GM12878 (cell line): ENCODE measurements around the gene NEK8. TPM values are rescaled to one million over a fixed set of nuclear protein-coding genes. Genes with fewer than 3 reads are reported as not detected.

Experiments used
- ATAC-seq: fragments of 200-7000 bp; cut with Tn5 transposase; 3 replicates; pipeline ENCODE4 v1.9.1; 2020; ENCODE audit warnings: mild to moderate bottlenecking, moderate library complexity
- BruUV-seq: library from RNA; stranded (reverse); fragments of 400-500 nt; replicated peaks from 2 replicates; lab custom pipeline; 2021; lab: Mats Ljungman, UMichigan
- CTCF ChIA-PET: fragments of 300-600 bp; sonication (Branson Sonifier 250); formaldehyde crosslinking; extraction: SDS; loops from one replicate; lab custom pipeline; 2021; ENCODE audit warnings: inconsistent platforms; lab: Yijun Ruan, JAX
- POLR2A ChIA-PET: fragments of 350-600 bp; formaldehyde crosslinking; extraction: SDS; loops from one replicate; lab custom pipeline; 2021; ENCODE audit warnings: inconsistent platforms; lab: Charles Lee
- RAD21 ChIA-PET: fragments of 300-600 bp; sonication (Branson Sonifier 250); formaldehyde crosslinking; loops from one replicate; lab custom pipeline; 2023; ENCODE audit warnings: antibody characterized with exemption; ENCODE audit not compliant: unreplicated experiment; lab: Charles Lee
- SMC1A ChIA-PET: fragments of 300-600 bp; sonication (Branson Sonifier 250); formaldehyde crosslinking; loops from one replicate; lab custom pipeline; 2023; ENCODE audit not compliant: unreplicated experiment, uncharacterized antibody; lab: Charles Lee
- DNase-seq: peaks from one replicate; pipeline ENCODE4 v3.0.0-alpha.2; 2011; ENCODE audit warnings: low read depth, low spot score
- FAIRE-seq: peaks from 3 replicates; lab custom pipeline; 2011; peaks lifted over from hg19 to GRCh38; lab: Jason Lieb, UNC
- H2AFZ ChIP-seq: 2 replicates; pipeline ENCODE4 v1.6.0; 2011; ENCODE audit warnings: low read depth, low read length, control low read depth; ENCODE audit not compliant: control insufficient read depth
- H3K27ac ChIP-seq: 2 replicates; pipeline ENCODE4 v1.5.1; 2011; ENCODE audit warnings: control low read depth; ENCODE audit not compliant: control insufficient read depth, insufficient read depth
- H3K27me3 ChIP-seq, 2 experiments: replicated peaks in 1 of 2; 2 replicates each; pipeline versions ENCODE4 v1.6.0 to v1.6.1; 2011; ENCODE audit warnings: low read length in 1 of 2; ENCODE audit not compliant: control insufficient read depth in 2 of 2, insufficient read depth in 2 of 2
- H3K36me3 ChIP-seq, 2 experiments: 2 replicates each; pipeline ENCODE4 v1.5.1; 2011; ENCODE audit warnings: low read length in 1 of 2; ENCODE audit not compliant: control insufficient read depth in 2 of 2, insufficient read depth in 2 of 2
- H3K4me1 ChIP-seq: 2 replicates; pipeline ENCODE4 v1.6.1; 2011; ENCODE audit warnings: mild to moderate bottlenecking, low read length, moderate library complexity, mixed read lengths; ENCODE audit not compliant: control insufficient read depth, insufficient read depth
- H3K4me2 ChIP-seq: 2 replicates; pipeline ENCODE4 v1.6.0; 2011; ENCODE audit warnings: control low read depth; ENCODE audit not compliant: control insufficient read depth, insufficient read depth
- H3K4me3 ChIP-seq: fragments of 200-600 bp; sonication (generic); 2 replicates; pipeline ENCODE4 v1.5.1; 2016
- H3K79me2 ChIP-seq: 2 replicates; pipeline ENCODE4 v1.6.0; 2011; ENCODE audit warnings: low read length; ENCODE audit not compliant: control insufficient read depth, insufficient read depth
- H3K9ac ChIP-seq: 2 replicates; pipeline ENCODE4 v1.8.0; 2011; ENCODE audit warnings: low read length, control low read depth, mixed read lengths; ENCODE audit not compliant: control insufficient read depth, insufficient read depth
- H3K9me3 ChIP-seq: replicated peaks from 3 replicates; pipeline ENCODE4 v1.5.1; 2011; ENCODE audit warnings: mild to moderate bottlenecking, low read length; ENCODE audit not compliant: control insufficient read depth, insufficient read depth
- H4K20me1 ChIP-seq: 2 replicates; pipeline ENCODE4 v1.6.0; 2011; ENCODE audit not compliant: control insufficient read depth, insufficient read depth
- BCL3 ChIP-seq: IDR thresholded peaks from 2 replicates; pipeline ENCODE4 v1.6.1; 2011; ENCODE audit warnings: borderline replicate concordance, low read depth, mild to moderate bottlenecking, moderate library complexity, low read length; ENCODE audit not compliant: insufficient read depth, poor library complexity, severe bottlenecking
- DPF2 ChIP-seq: fragments of 450-650 bp; IDR thresholded peaks from 2 replicates; pipeline ENCODE4 v1.6.1; 2017; ENCODE audit warnings: mild to moderate bottlenecking
- MAX ChIP-seq: IDR thresholded peaks from 2 replicates; pipeline ENCODE4 v1.6.1; 2012; ENCODE audit warnings: low read depth, low read length, improper control_type of control experiment
- MLLT1 ChIP-seq: fragments of 450-650 bp; IDR thresholded peaks from 2 replicates; pipeline ENCODE4 v1.6.1; 2016; ENCODE audit warnings: mild to moderate bottlenecking
- MXI1 ChIP-seq: fragments of 150-350 bp; IDR thresholded peaks from 2 replicates; pipeline ENCODE4 v1.6.1; 2011; ENCODE audit warnings: low read depth, mild to moderate bottlenecking, inconsistent platforms, low read length, improper control_type of control experiment
- NR2F1 ChIP-seq: fragments of 450-650 bp; conservative IDR thresholded peaks from 2 replicates; pipeline ENCODE4 v1.6.1; 2017; ENCODE audit warnings: mild to moderate bottlenecking
- PKNOX1 ChIP-seq: fragments of 450-650 bp; IDR thresholded peaks from 2 replicates; pipeline ENCODE4 v1.6.1; 2016; ENCODE audit warnings: mild to moderate bottlenecking
- RELA ChIP-seq: fragments of 450-650 bp; IDR thresholded peaks from 2 replicates; pipeline ENCODE4 v1.8.0; 2014; ENCODE audit warnings: borderline replicate concordance; ENCODE audit not compliant: partially characterized antibody
- SIX5 ChIP-seq: IDR thresholded peaks from 2 replicates; pipeline ENCODE4 v1.6.1; 2011; ENCODE audit warnings: mild to moderate bottlenecking, low read depth, low read length, moderate library complexity; ENCODE audit not compliant: severe bottlenecking
- TARDBP ChIP-seq: IDR thresholded peaks from 2 replicates; pipeline ENCODE4 v1.6.1; 2016; ENCODE audit warnings: borderline replicate concordance
- ZNF217 ChIP-seq: fragments of 450-650 bp; IDR thresholded peaks from 2 replicates; pipeline ENCODE4 v1.6.1; 2017; ENCODE audit warnings: antibody characterized with exemption, mild to moderate bottlenecking
- ZNF24 ChIP-seq: fragments of 450-650 bp; IDR thresholded peaks from 2 replicates; pipeline ENCODE4 v1.6.1; 2017; ENCODE audit warnings: antibody characterized with exemption, mild to moderate bottlenecking
- WGBS: methylation state at CpG from one replicate; pipeline ENCODE4 v1.1.6; 2016; ENCODE audit warnings: low lambda C conversion rate; ENCODE audit not compliant: insufficient replicate concordance, insufficient coverage; ENCODE audit errors: missing lambda C conversion rate; 5-methylcytosine and 5-hydroxymethylcytosine counted together
- in situ Hi-C: fragments of 300-500 bp; cut with MboI; formaldehyde crosslinking; loops from 9 replicates; pipeline ENCODE4 v1.14.3; 2018; ENCODE audit warnings: mixed read lengths
- intact Hi-C: fragments of 100-400 bp; cut with micrococcal nuclease; formaldehyde crosslinking; loops from one replicate; pipeline ENCODE4 v1.14.2; 2022; ENCODE audit not compliant: unreplicated experiment
- polyA plus RNA-seq, 11 experiments: library from polyadenylated mRNA; depleted of rRNA in 4 of 11; unstranded in 6 of 11; stranded (reverse) in 5 of 11; fragments of >200 nt; fragmentation: Nextera tagmentation in 4 of 11; fragmentation: Illumina TruSeq in 1 of 11; extraction: Ambion mirVana in 4 of 11; extraction: Trizol in 1 of 11; gene quantifications; 1 replicate in 1 of 11; 2 replicates in 10 of 11; pipeline versions ENCODE4 v1.2.1 to v1.2.3, GENCODE V29; 2011 to 2016; ENCODE audit warnings: inconsistent platforms in 2 of 11, missing spikeins in 2 of 11, low read depth in 1 of 11
- total RNA-seq, 4 experiments: library from RNA; depleted of rRNA in 3 of 4; stranded (reverse); fragments of >200 nt in 3 of 4; fragmentation: Illumina TruSeq in 1 of 4; extraction: Trizol in 1 of 4; gene quantifications; 2 replicates each; pipeline versions ENCODE4 v1.2.1 to v1.2.3, GENCODE V29; 2013 to 2021
- TF ChIP-seq, protein P1 (sequence below): IDR thresholded peaks from 2 replicates; pipeline ENCODE4 v1.6.1; 2012; ENCODE audit warnings: low read depth, low read length, improper control_type of control experiment
- TF ChIP-seq, protein P2 (sequence below): IDR thresholded peaks from 2 replicates; pipeline ENCODE4 v1.6.1; 2011; ENCODE audit warnings: borderline replicate concordance, low read depth, mild to moderate bottlenecking, moderate library complexity, mixed read lengths, low read length; ENCODE audit not compliant: insufficient read depth; ENCODE audit errors: extremely low read length

NEK8 gene
- total and polyA plus RNA-seq, 10 of the 15 experiments (the other 5 are each of a cell fraction or from before 2014, with no cell fraction given), result 2.3 to 14.3 (median 9.4) TPM

GRCh38 chr17:28702752-28703150 lies 25.8 kb upstream of the NEK8 start:
- Histone ChIP-seq H3K27me3 (no peaks in the 10 kb centered on the region), H3K4me2 (no peak overlapping the region), H3K4me3 (no peak overlapping the region), H3K9me3 (no peaks in the 10 kb centered on the region)
- ATAC-seq (no peak), DNase-seq (no peak)
- SMC1A ChIA-PET, result no interaction called here
- intact Hi-C loops, result no loop called here
- no TSS peak for BruUV-seq
- WGBS, result 78% methylated on average over 3 of the region's 3 CpGs
- POLR2A ChIA-PET, result interaction anchor here (0.6 to 1.1 kb wide), 2 partner anchors 8 to 109 kb away, joined by 3 to 10 read pairs; no protein-coding TSS in a partner anchor
- no peak for TF ChIP-seq ZNF217
- TF ChIP-seq MLLT1, result no peak
- TF ChIP-seq BCL3, result no peak
- no peak for TF ChIP-seq PKNOX1
- TF ChIP-seq, protein P1, sequence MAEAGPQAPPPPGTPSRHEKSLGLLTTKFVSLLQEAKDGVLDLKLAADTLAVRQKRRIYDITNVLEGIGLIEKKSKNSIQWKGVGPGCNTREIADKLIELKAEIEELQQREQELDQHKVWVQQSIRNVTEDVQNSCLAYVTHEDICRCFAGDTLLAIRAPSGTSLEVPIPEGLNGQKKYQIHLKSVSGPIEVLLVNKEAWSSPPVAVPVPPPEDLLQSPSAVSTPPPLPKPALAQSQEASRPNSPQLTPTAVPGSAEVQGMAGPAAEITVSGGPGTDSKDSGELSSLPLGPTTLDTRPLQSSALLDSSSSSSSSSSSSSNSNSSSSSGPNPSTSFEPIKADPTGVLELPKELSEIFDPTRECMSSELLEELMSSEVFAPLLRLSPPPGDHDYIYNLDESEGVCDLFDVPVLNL, result no peak
- TF ChIP-seq DPF2, result no peak
- no peak for TF ChIP-seq RELA
- TF ChIP-seq NR2F1, result no peak
- no peak for TF ChIP-seq SIX5
- TF ChIP-seq MXI1, result no peak
- TF ChIP-seq ZNF24, result no peak
- TF ChIP-seq, protein P2, sequence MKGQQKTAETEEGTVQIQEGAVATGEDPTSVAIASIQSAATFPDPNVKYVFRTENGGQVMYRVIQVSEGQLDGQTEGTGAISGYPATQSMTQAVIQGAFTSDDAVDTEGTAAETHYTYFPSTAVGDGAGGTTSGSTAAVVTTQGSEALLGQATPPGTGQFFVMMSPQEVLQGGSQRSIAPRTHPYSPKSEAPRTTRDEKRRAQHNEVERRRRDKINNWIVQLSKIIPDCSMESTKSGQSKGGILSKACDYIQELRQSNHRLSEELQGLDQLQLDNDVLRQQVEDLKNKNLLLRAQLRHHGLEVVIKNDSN, result no peak
- TF ChIP-seq TARDBP, result no peak
- no peak for TF ChIP-seq MAX
- TF ChIP-seq, all 136 proteins: peak for 0
- no peaks in the 10 kb centered on the region for H3K4me1 ChIP-seq
- no peaks in the 10 kb centered on the region for H4K20me1 ChIP-seq
- no peaks in the 10 kb centered on the region for H3K79me2 ChIP-seq
- no peak overlapping the region for H2AFZ ChIP-seq
- in situ Hi-C loops, result no loop called here
- no peak for FAIRE-seq
- H3K36me3 ChIP-seq, result peaks cover 12 to 42% of the 10 kb centered on the region in 2 experiments; a peak in 3 of 4 replicates
- no peak overlapping the region for H3K27ac ChIP-seq
- ChIA-PET RAD21 (no interaction called here), CTCF (interaction anchor here (1.7 kb wide), 1 partner anchor 56 kb away, joined by 9 read pairs; no protein-coding TSS in a partner anchor)
- no peak overlapping the region; the same call in 1 of the 2 replicates for H3K9ac ChIP-seq
